HL-60 (cell line): Measurements from ENCODE around the gene C2CD4D.

Experiments
- DNase-seq, 2 experiments: peaks; one replicate each; pipeline ENCODE4 v3.0.0-alpha.2; 2010 to 2020; ENCODE audit warnings: low read depth in 1 of 2, low spot score in 1 of 2
- H3K27ac ChIP-seq: fragments of 250-450 bp; sonication (Bioruptor Pico); replicated peaks from 2 replicates; pipeline ENCODE4 v1.5.1; 2020; ENCODE audit warnings: mild to moderate bottlenecking, moderate library complexity
- H3K27me3 ChIP-seq: fragments of 250-450 bp; sonication (Bioruptor Pico); 2 replicates; pipeline ENCODE4 v1.5.1; 2021; ENCODE audit warnings: mild to moderate bottlenecking, moderate library complexity; ENCODE audit not compliant: insufficient read depth, poor library complexity, severe bottlenecking
- H3K4me3 ChIP-seq: replicated peaks from 2 replicates; pipeline ENCODE4 v1.5.1; 2011; ENCODE audit warnings: mild to moderate bottlenecking, control low read depth, low read length; ENCODE audit not compliant: insufficient read depth
- GABPA ChIP-seq: IDR thresholded peaks from 2 replicates; pipeline ENCODE4 v1.6.1; 2012; ENCODE audit warnings: low read depth
- POLR2AphosphoS5 ChIP-seq: IDR thresholded peaks from 2 replicates; pipeline ENCODE4 v1.6.1; 2012; ENCODE audit warnings: low read depth
- REST ChIP-seq: IDR thresholded peaks from 2 replicates; pipeline ENCODE4 v1.6.1; 2012; ENCODE audit warnings: low read depth; ENCODE audit not compliant: insufficient replicate concordance
- SPI1 ChIP-seq: IDR thresholded peaks from 2 replicates; pipeline ENCODE4 v1.6.1; 2012; ENCODE audit warnings: low read depth, mild to moderate bottlenecking, borderline replicate concordance
- TF ChIP-seq, protein P1 (sequence below): IDR thresholded peaks from one replicate; pipeline ENCODE4 v1.5.1; 2011; ENCODE audit warnings: low read length, control low read depth, inconsistent platforms; ENCODE audit not compliant: insufficient read depth

C2CD4D gene

GRCh38 chr1:151849871-151850270 is 10.3 kb upstream of the C2CD4D start:
- TF ChIP-seq POLR2AphosphoS5, result no peak
- TF ChIP-seq GABPA, result no peak
- TF ChIP-seq SPI1, result no peak
- TF ChIP-seq, protein P1, sequence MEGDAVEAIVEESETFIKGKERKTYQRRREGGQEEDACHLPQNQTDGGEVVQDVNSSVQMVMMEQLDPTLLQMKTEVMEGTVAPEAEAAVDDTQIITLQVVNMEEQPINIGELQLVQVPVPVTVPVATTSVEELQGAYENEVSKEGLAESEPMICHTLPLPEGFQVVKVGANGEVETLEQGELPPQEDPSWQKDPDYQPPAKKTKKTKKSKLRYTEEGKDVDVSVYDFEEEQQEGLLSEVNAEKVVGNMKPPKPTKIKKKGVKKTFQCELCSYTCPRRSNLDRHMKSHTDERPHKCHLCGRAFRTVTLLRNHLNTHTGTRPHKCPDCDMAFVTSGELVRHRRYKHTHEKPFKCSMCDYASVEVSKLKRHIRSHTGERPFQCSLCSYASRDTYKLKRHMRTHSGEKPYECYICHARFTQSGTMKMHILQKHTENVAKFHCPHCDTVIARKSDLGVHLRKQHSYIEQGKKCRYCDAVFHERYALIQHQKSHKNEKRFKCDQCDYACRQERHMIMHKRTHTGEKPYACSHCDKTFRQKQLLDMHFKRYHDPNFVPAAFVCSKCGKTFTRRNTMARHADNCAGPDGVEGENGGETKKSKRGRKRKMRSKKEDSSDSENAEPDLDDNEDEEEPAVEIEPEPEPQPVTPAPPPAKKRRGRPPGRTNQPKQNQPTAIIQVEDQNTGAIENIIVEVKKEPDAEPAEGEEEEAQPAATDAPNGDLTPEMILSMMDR, result no peak
- no peak for TF ChIP-seq REST
- H3K4me3 ChIP-seq, result no peak overlapping the region
- no peak for DNase-seq
- H3K27ac ChIP-seq, result no peak overlapping the region
- H3K27me3 ChIP-seq, result peaks cover 10% of the 10 kb centered on the region

- no peak for DNase-seq
- H3K27ac ChIP-seq, result no peak overlapping the region
- no peak overlapping the region for H3K4me3 ChIP-seq
- TF ChIP-seq SPI1 (no peak), GABPA (no peak), REST (no peak), POLR2AphosphoS5 (no peak)
- H3K27me3 ChIP-seq, result peaks cover 10% of the 10 kb centered on the region
Measured at GRCh38 chr1:151849126-151849525, 9.5 kb upstream of the C2CD4D start.

DNA sequence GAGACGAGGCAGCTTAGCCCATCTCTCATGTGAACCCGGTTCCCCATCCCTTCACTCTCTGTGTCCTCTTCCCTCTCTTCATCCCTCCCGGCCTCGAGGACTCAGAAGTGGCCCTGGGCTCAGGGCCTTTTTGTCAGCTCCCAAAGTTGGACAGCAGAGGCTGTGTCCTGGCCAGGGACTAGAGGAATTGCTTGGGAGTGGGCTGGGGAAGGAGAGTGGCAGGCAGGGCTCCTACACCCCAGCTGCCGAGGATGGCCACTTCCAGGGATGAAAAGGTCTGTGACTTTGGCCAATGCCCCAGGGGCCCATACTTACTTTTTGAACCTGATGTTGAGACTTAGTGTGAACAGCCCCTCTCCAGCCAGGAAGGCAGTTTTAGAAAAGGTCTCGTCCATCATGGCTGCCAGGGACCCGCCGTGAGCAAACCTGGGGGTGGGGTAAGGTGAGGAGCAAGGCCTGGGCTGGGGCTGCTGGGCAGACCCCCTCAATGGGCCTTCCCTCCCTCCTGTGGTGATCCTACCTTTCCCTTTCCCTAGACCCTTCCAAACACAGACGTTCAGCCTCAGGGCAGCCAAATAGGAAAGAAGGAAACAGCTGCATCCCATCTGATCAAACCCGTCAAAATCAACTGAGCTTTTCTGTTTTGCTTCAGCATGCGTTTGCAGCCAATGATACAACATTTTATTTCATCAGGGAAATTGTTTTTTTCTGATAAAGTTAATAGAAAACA is 8.4 kb upstream of the C2CD4D start:
- H3K27ac ChIP-seq, result no peak overlapping the region
- no peak overlapping the region for H3K4me3 ChIP-seq
- no peak for DNase-seq
- TF ChIP-seq GABPA, result no peak
- TF ChIP-seq, protein P1, result no peak
- no peak for TF ChIP-seq REST
- TF ChIP-seq SPI1, result no peak
- no peak for TF ChIP-seq POLR2AphosphoS5
- H3K27me3 ChIP-seq, result peaks cover 10% of the 10 kb centered on the region
